HG02642 (cell line): ENCODE measurements around the gene ZNF749.
A peak's percentile ranks its signal among the peaks of the same experiment; 100 is the strongest.
"Not testable (repeated sequence)": the region's sequence is repeated elsewhere in the genome, so short reads cannot be mapped to it uniquely, and the experiment has no call there.

ENCODE experiments used
- ATAC-seq: cut with Tn5 transposase; IDR thresholded peaks from one replicate; pipeline ENCODE4 v1.9.1; 2021; ENCODE audit warnings: mild to moderate bottlenecking; ENCODE audit not compliant: unreplicated experiment, poor library complexity

Gene ZNF749

DNA sequence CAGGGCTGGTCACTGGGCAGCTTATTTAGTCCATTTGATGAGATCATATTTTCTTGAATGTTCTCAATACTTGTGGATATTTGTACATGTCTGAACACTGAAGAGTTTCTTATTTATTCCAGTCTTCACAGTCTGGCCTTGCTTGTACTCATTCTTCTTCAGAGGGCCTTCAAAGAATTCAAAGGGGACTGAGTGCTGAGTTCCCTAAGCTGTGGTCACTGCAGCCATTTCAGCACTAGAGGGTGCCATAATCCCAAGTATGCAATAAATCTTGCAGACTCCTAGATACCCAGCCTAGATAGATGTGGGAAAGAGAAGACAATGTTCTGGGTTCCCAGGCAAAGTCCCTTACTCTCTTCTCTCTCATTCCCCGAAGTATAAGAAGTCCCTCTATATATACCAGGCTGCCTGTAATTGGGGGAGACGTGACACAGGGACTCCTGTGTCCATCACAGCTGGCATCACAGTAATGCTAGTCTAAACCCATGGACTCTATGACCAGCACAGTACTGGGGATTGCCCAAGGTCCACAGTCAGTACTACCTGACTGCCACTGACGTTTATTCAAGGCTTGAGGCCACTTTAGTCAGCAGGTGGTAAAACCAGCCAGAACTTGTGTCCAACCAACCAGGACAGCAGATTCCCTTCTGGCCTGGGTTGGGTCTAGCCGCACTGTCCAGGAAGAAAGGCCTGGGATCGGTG lies 30.7 kb downstream of the ZNF749 start:
- ATAC-seq = no peak

DNA sequence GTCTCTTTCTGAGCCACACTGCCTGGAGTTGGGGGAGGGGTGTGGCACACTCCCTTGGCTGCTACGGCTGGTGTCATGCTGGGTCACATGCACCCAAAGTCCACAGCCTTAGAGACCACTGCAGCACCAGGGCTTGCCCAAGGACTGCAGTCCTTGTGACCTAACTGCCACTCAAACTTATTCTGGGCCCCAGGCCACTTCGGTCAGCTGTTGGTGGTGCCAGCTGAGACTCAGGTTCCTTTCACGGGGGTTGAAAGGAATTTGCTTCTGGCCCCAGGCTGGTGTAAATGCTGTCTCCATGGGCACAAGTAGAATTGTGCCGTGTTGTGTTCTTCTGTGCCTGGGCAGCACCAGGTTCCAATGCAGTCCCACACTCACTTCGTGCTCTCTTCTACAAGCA lies 31.4 kb downstream of the ZNF749 start:
- no peak for ATAC-seq

DNA sequence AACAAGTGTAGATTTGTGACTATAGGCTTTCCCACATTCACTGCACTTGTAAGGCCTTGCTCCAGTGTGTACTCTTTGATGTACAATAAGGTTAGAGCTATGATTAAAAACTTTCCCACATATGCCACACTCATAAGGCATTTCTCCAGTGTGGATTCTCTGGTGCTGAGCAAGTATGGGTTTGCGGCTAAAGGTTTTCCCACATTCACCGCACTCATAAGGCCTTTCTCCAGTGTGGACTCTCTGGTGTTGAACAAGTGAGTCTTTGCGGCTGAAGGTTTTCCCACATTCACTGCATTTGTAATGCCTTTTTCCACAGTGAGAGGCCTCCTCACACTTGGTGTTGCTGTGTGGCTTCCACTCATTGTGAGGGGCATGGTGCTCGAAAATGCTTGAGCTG lies 38.5 kb downstream of the ZNF749 start:
- ATAC-seq = no peak

DNA sequence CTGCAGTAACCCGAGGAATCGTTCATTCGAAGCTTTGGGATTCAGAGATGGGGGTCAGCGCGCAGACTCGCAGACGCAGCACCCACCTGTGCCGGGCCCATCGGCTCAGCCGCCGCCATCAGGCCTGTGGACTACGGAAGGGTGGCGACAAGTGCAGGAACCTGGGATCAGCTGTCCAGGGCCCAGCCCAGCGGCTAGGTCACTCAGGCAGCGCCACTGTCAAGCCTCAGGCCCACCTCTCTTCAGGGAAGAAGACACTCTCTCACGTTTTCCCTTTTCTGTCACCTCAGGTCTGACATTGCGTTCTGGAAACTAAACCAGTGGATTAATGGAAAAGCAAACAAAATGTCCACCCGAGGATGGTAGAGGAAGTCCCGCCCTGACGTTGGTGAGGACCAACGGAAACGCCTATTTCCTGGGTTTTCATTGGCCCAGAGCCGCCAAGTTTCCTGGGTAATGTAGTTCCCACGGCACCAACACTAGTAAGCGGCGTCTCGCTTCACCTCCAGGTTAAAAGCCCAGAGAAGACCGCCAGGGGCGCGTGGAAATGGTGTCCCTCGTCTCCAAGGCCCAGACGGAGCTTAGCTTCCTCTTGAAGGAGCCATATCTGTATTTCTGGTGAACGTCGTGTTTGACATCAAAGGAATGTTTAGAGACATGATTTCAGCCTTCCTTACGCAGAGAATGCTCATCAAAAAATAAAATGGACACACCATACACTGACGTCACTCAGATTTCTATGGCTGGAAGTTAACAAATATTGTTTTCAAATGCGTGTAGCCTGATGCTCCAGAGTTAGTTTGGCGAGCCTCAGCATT lies 42.3 kb downstream of the ZNF749 start, which contains the start of gene ZNF772:
Gene ZNF772, minus strand, starts transcription at position 376 of the 818 bp plus-strand sequence. Its CDS starts 257 bp downstream, at position 119.
- ATAC-seq = peak; percentile 98

DNA sequence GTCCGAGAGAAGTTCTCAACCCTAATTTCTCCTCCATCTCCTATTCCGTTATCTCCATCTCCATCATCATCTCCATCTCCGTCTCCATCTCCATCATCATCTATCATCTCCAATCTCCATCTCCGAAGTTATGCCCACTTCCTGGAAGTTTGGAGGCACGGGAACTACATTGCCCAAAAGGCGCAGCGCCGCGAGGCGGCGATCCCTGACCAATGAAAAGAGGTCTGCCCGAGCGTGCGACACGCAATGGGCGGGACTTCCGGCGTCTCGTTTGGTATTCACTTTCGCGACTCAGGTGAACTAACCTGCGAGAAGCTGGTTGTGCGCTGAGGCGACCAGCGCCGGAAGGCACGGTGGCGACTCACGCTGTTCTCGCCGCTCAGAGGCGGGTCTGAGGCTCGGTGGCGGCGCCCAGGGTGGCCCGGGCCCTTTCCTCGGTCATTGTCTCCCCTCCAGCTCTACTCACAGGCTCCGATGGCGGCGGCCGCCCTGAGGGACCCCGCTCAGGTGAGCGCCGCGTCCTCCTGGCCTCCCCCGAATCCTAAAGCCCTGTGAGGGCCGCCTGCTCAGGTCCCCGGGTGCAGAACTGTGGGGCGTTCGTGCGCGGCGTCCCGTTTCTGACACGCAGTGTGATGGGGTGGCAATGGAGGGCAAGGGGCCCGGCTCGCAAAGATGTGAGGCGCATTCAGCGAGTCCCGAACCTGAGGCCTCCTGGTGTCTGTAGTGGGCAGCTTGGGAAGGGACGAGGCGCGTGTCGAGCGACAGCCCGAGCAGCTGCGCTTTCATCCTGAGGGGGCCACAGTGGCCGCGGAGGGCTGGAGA lies 52.6 kb downstream of the ZNF749 start, which contains the start of gene ZNF419:
Gene ZNF419, plus strand, starts transcription at position 274 of the 822 bp plus-strand sequence. Its CDS starts 201 bp downstream, at position 475.
- ATAC-seq = peak; percentile 97

DNA sequence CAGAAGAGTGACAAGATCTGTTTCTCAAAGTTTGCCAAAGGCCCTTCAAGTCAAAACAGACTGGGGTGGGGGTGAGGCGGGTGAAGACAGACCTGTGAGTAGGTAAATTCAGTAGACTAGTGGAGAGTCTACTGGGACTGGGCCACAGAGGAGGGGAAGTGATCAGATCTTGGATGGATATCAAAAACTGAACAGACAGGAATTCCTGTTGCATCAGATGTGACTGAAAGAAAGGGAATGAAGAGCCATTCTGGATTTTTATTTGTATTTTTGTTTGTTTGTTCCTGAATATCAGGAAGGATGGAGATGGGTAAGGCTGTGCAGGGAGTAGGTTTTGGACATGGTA lies 53.1 kb downstream of the ZNF749 start:
- not testable (repeated sequence) for ATAC-seq
